ENCODE measurements around the gene SLC11A2. TPM values are rescaled to one million over a fixed set of nuclear protein-coding genes. Genes with fewer than 3 reads are reported as not detected.

The SLC11A2 gene
- total RNA-seq: 10 to 100 TPM; 36.0 to 37.4 TPM

DNA sequence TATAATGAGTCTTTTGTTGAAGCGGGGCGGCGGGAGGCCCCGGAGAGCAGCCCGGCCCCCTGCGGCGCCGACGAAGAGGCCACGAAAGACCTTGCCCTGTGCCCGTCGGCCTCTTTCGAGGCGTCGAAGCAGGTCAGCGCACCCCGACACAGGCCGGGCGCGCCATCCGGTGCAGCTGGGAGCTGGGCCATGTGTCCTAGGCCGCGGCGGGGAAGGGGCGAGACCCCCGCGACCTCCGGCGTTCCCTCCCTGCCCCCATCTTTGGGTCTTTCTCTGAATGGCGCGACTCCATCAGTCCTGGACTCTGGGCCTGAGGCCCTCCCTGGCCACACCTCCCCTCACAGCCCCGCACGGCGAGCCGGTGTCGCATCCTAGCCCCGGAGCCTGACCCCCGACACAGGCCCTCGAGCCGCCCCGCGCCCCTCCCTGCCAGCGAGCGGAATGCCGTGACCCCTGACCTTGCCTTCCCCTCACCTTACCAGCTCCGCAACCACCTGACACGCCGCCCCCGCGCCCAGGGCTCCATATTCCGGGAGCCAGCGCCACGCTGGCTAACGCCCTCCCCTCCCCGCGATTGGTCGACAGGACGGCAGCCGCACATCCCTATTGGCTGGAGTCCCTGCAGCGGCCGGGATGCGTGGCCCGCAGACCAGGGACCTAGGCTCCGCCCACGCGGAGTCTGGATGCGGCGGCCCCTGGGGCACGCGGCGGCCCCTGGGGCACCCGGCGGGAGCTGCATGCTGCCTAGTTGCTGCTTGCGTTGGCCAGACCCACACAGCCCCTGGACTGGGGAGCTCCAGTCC lies at the start of gene SLC11A2:
Gene SLC11A2 (minus strand): TSS at position 549 of the 803 bp plus-strand sequence. CDS start 15,656 bp downstream, outside the sequence.
- Mint-ChIP-seq H3K4me1 (peaks cover 53% of the 10 kb centered on the region), H3K27me3 (peaks cover 7% of the 10 kb centered on the region), H3K27ac (peak within 1 kb of the TSS; percentile 96), H3K9me3 (no peaks in the 10 kb centered on the region), H3K36me3 (ENCODE audit: low read depth) (peaks cover 3% of the 10 kb centered on the region), H3K4me3 (peak within 1 kb of the TSS; percentile 89)
- POLR2A ChIA-PET: interaction anchor here (0.6 to 1.8 kb wide), 2 partner anchors 230 to 261 kb away, joined by 5 read pairs; no protein-coding TSS in a partner anchor
- CTCF ChIA-PET: interaction anchor here (0.6 to 1.4 kb wide), 7 partner anchors 8 to 949 kb away, joined by 3 to 4 read pairs (median 3); no protein-coding TSS in a partner anchor
- peak; percentile 94 for DNase-seq

DNA sequence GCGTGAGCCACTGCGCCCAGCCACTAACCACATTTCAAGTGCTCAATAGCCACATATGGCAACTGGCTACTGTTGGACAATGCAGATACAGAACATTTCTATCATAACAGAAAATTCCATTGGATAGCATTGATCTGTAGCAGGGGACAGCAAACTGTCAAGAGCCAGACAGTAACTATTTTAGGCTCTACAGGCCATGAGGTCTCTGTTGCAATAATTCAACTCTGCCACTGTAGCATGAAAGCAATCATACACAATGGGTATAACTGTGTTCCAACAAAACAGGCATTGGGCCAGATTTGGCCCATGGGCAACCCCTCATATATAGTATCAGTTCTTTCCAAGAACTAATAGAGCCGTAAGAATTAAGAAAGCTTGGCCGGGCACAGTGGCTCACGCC lies 49.2 kb upstream of the SLC11A2 start:
- no peak overlapping the region for H3K27ac Mint-ChIP-seq
- DNase-seq: no peak
- no peaks in the 10 kb centered on the region for H3K27me3 Mint-ChIP-seq
- H3K9me3 Mint-ChIP-seq: no peaks in the 10 kb centered on the region
- H3K4me3 Mint-ChIP-seq: no peak overlapping the region
- peaks cover 24% of the 10 kb centered on the region for H3K36me3 Mint-ChIP-seq (ENCODE audit: low read depth)
- peaks cover 17% of the 10 kb centered on the region for H3K4me1 Mint-ChIP-seq
- ChIA-PET CTCF (interaction anchor here (1.3 to 2.3 kb wide), 3 partner anchors 12 to 265 kb away, joined by 3 to 8 read pairs (median 4); no protein-coding TSS in a partner anchor), POLR2A (no interaction called here)

DNA sequence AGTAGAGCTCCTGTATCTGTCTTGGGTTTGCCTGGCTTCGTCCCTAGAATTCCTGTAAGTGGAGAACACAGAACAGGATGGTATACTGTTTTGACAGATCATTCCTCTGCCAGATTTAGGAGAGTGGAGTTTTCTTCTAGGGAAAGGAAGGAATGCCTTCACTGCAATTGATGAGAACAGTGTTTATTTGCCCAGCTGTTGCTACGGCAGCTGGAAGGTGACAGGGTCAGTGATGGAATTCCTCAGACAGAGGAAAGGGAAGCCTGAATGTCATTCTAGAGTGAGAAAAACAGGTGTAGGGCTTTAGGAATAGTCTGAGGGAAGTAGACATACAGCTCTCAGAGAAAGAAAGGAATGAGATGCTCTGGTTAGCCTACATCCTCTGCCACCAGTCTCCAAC lies 45.5 kb upstream of the SLC11A2 start:
- DNase-seq: no peak
- ChIA-PET CTCF (interaction anchor here (1.3 kb wide), 1 partner anchor 11 kb away, joined by 4 read pairs; no protein-coding TSS in a partner anchor), POLR2A (no interaction called here)
- H3K27me3 Mint-ChIP-seq: no peaks in the 10 kb centered on the region
- no peak overlapping the region for H3K27ac Mint-ChIP-seq
- H3K9me3 Mint-ChIP-seq: no peaks in the 10 kb centered on the region
- H3K4me1 Mint-ChIP-seq: peaks cover 14% of the 10 kb centered on the region
- H3K36me3 Mint-ChIP-seq (ENCODE audit: low read depth): peaks cover 24% of the 10 kb centered on the region
- no peak overlapping the region for H3K4me3 Mint-ChIP-seq

DNA sequence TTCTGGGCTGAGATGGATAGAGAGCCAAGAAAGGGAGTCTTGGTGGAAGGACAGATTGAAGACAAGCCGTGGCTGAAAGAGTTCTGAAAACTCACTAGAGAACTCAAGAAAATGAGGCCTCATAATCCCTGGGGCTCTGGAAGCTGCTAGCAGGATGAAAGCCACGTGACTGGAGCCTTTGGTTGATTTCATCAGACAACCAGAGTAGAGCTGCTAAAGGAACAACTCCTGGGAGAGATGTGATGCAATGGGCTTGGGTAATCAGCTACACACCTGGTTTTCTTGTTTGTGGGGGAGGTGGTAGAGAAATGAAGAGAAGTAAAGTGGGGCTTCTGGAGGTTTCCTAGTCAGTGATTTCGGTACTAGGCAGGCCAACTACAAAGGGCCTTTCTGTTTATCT lies 43.8 kb upstream of the SLC11A2 start:
- no peaks in the 10 kb centered on the region for H3K27me3 Mint-ChIP-seq
- CTCF ChIA-PET: interaction anchor here (0.7 kb wide), 1 partner anchor 10 kb away, joined by 3 read pairs; no protein-coding TSS in a partner anchor
- no peak overlapping the region for H3K4me3 Mint-ChIP-seq
- no peaks in the 10 kb centered on the region for H3K9me3 Mint-ChIP-seq
- H3K27ac Mint-ChIP-seq: peak overlapping the region; percentile 28
- peaks cover 22% of the 10 kb centered on the region for H3K36me3 Mint-ChIP-seq (ENCODE audit: low read depth)
- no peaks in the 10 kb centered on the region for H3K4me1 Mint-ChIP-seq
- POLR2A ChIA-PET: interaction anchor here (0.6 kb wide), 1 partner anchor 13 kb away, joined by 9 read pairs; no protein-coding TSS in a partner anchor
- no peak for DNase-seq

DNA sequence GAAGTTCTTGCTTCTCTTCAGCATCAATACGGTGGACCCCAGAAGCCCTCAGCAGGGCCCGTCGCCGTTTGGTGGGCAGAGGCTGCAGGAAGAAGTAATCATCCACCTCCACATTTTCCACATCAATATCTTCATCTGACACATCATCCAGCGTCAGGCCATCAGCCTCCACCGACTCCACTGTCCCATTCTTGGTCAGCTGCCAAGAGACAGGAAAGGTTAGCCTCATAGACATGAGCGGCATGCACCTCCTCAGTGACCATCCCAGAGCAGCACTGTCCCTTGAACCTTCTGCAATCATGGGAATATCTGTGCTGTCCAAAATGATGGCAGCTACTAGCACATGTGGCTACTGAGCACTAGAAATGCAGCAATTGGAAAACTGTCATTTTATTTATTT lies 41.6 kb upstream of the SLC11A2 start:
- DNase-seq: no peak
- H3K4me1 Mint-ChIP-seq: no peaks in the 10 kb centered on the region
- H3K27me3 Mint-ChIP-seq: no peaks in the 10 kb centered on the region
- H3K9me3 Mint-ChIP-seq: no peaks in the 10 kb centered on the region
- no peak overlapping the region for H3K4me3 Mint-ChIP-seq
- ChIA-PET CTCF (no interaction called here), POLR2A (no interaction called here)
- H3K36me3 Mint-ChIP-seq (ENCODE audit: low read depth): peaks cover 21% of the 10 kb centered on the region
- no peak overlapping the region for H3K27ac Mint-ChIP-seq

DNA sequence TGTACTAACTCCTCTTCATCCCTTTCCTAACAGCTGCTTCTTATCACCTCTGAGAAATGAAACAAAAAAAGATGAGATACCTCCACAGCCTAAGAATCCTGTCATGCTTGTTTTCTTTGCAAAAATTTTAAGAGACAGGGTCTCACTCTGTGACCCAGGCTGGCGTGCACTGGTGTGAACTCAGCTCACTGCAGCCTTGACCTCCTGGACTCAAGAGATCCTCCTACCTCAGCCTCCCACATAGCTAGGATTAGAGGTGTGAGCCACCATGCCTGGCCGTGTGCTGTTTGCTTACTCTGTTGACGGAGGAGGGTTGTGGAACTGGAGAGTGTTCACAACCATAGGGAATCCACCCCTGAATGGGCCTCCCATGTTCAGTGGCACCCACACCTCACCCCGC lies 41.0 kb upstream of the SLC11A2 start:
- no peaks in the 10 kb centered on the region for H3K9me3 Mint-ChIP-seq
- H3K4me3 Mint-ChIP-seq: no peak overlapping the region
- H3K4me1 Mint-ChIP-seq: no peaks in the 10 kb centered on the region
- CTCF ChIA-PET: no interaction called here
- POLR2A ChIA-PET: no interaction called here
- H3K27me3 Mint-ChIP-seq: no peaks in the 10 kb centered on the region
- H3K27ac Mint-ChIP-seq: peak overlapping the region; percentile 36
- H3K36me3 Mint-ChIP-seq (ENCODE audit: low read depth): peaks cover 21% of the 10 kb centered on the region
- DNase-seq: no peak

DNA sequence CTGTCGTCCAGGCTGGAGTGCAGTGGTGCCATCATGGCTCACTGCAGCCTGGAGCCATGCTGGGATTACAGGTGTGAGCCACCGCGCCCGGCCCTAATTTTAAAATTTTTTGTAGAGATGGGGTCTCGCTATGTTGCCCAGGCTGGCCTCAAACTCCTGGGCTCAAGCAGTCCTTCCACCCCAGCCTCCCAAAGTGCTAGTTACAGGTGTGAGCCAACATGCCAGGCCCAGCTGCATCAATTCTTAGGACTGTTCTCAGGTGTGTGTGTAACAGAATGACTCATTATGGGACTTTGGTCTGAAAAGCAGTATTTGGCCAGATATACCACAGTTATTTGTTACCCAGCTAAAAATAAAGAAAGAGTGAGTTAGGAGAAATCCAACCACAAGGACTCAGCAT lies 39.3 kb upstream of the SLC11A2 start:
- CTCF ChIA-PET: interaction anchor here (1.7 kb wide), 1 partner anchor 11 kb away, joined by 5 read pairs; no protein-coding TSS in a partner anchor
- no peaks in the 10 kb centered on the region for H3K27me3 Mint-ChIP-seq
- no peak overlapping the region for H3K27ac Mint-ChIP-seq
- POLR2A ChIA-PET: interaction anchor here (0.6 kb wide), 1 partner anchor 247 kb away, joined by 3 read pairs; no protein-coding TSS in a partner anchor
- no peak overlapping the region for H3K4me3 Mint-ChIP-seq
- no peak for DNase-seq
- H3K36me3 Mint-ChIP-seq (ENCODE audit: low read depth): peaks cover 21% of the 10 kb centered on the region
- no peaks in the 10 kb centered on the region for H3K9me3 Mint-ChIP-seq
- no peaks in the 10 kb centered on the region for H3K4me1 Mint-ChIP-seq

DNA sequence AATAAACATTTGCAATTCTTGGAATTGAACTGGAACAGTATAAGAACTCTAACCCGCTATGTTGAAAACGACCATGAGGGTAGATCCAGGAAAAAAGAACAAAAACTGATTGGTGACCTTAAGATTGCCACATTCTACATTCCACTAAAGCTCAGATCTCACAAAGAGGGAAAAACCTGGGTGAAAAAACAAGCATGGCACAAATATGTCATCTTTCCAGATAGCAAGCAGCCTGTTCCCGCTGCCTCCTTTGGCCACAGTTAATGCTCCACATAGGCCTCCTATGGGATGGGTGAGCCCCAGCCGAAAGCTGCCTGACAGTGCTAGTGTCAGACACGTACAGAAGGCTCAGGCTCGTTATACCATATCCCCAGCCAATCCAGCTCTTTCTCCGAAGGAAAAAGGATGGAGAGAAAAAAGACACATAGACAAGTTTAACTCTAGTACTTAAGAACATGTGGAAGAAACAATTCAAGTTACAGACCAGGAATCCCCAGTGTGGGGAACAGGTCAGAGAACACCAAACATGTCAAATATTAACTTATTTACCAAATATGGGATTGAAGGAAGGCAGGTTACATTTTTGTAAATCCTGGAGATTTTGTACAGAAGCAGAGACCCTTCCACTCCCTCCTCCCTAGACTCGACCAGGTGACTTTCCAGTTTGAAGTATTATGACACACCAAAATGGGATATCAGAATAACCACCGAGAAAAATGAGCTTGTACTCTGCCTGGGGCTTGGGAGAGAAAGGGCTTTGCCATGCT lies 36.6 kb upstream of the SLC11A2 start:
- ChIA-PET CTCF (interaction anchor here (0.7 to 1.8 kb wide), 6 partner anchors 8 to 37 kb away, joined by 3 to 8 read pairs (median 4); no protein-coding TSS in a partner anchor), POLR2A (no interaction called here)
- Mint-ChIP-seq H3K4me1 (no peaks in the 10 kb centered on the region), H3K36me3 (ENCODE audit: low read depth) (peaks cover 33% of the 10 kb centered on the region), H3K9me3 (no peaks in the 10 kb centered on the region), H3K4me3 (no peak overlapping the region), H3K27me3 (no peaks in the 10 kb centered on the region), H3K27ac (no peak overlapping the region)
- DNase-seq: no peak

DNA sequence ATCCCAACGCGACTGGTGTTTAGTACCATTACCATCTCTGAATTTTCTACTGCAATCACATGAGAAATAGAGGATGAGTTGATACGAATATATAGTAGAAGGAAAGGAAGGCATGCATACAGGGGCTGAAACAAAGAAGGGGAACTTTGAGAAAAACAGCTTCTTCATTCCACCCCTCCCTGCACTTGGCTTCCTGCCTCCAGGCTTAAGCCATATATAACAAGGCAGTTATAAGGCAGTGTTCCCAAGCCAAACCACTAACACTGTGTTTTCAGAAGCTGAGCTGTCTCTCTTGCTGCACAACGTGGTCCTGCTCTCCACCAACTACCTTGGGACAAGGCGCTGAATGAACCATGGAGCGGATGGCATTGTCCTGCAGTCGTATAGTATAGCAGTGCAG lies 32.9 kb upstream of the SLC11A2 start:
- ChIA-PET CTCF (interaction anchor here (0.6 to 1.3 kb wide), 2 partner anchors 33 to 102 kb away, joined by 3 to 4 read pairs; partner anchors contain the start of gene SLC11A2), POLR2A (no interaction called here)
- H3K27ac Mint-ChIP-seq: no peak overlapping the region
- H3K4me1 Mint-ChIP-seq: peaks cover 2% of the 10 kb centered on the region
- no peaks in the 10 kb centered on the region for H3K27me3 Mint-ChIP-seq
- DNase-seq: no peak
- no peak overlapping the region for H3K4me3 Mint-ChIP-seq
- peaks cover 41% of the 10 kb centered on the region for H3K36me3 Mint-ChIP-seq (ENCODE audit: low read depth)
- no peaks in the 10 kb centered on the region for H3K9me3 Mint-ChIP-seq

DNA sequence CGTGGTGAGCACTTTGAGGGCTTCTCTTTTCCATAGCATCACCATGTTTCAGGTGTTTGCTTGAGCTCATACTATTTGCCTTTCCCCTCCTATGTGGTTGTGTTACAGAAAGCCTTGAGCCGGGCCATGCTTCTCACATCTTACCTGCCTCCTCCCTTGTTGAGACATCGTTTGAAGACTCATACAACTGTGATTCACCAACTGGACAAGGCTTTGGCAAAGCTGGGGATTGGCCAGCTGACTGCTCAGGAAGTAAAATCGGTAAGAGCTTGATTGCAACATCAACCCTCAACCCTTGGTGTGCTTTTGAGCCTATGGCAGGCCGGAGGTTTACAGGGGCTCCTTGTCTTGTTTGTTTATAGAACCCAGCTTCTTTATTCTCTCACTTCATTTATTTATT lies 30.1 kb upstream of the SLC11A2 start:
- H3K36me3 Mint-ChIP-seq (ENCODE audit: low read depth): peaks cover 53% of the 10 kb centered on the region
- POLR2A ChIA-PET: no interaction called here
- no peaks in the 10 kb centered on the region for H3K27me3 Mint-ChIP-seq
- peaks cover 8% of the 10 kb centered on the region for H3K4me1 Mint-ChIP-seq
- H3K4me3 Mint-ChIP-seq: no peak overlapping the region
- peak overlapping the region; percentile 25 for H3K27ac Mint-ChIP-seq
- no peak for DNase-seq
- no peaks in the 10 kb centered on the region for H3K9me3 Mint-ChIP-seq
- CTCF ChIA-PET: interaction anchor here (1.3 kb wide), 1 partner anchor 18 kb away, joined by 4 read pairs; no protein-coding TSS in a partner anchor

DNA sequence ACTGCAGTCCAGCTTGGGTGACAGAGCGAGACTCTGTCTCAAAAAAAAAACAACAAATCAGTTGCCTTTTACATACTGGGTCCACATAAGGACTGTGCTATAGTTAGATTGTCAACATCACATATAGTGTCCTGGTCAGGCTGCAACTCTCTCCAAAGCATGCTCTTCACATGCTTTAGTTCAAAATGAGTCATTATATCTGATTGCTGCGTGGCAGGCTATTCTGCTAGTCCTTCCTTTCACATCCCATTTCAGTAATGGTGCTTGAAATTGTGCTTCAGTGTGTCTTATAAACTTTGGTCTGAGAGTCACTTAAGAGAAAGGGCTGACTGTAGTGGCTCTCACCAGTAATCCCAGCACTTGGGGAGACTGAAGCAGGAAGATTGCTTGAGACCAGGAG lies 28.9 kb upstream of the SLC11A2 start:
- no peak overlapping the region for H3K4me3 Mint-ChIP-seq
- no peak overlapping the region for H3K27ac Mint-ChIP-seq
- H3K9me3 Mint-ChIP-seq: no peaks in the 10 kb centered on the region
- H3K27me3 Mint-ChIP-seq: no peaks in the 10 kb centered on the region
- DNase-seq: no peak
- ChIA-PET CTCF (interaction anchor here (0.6 to 1.6 kb wide), 3 partner anchors 9 to 92 kb away, joined by 3 to 5 read pairs (median 3); no protein-coding TSS in a partner anchor), POLR2A (no interaction called here)
- peaks cover 50% of the 10 kb centered on the region for H3K36me3 Mint-ChIP-seq (ENCODE audit: low read depth)
- H3K4me1 Mint-ChIP-seq: peaks cover 11% of the 10 kb centered on the region

DNA sequence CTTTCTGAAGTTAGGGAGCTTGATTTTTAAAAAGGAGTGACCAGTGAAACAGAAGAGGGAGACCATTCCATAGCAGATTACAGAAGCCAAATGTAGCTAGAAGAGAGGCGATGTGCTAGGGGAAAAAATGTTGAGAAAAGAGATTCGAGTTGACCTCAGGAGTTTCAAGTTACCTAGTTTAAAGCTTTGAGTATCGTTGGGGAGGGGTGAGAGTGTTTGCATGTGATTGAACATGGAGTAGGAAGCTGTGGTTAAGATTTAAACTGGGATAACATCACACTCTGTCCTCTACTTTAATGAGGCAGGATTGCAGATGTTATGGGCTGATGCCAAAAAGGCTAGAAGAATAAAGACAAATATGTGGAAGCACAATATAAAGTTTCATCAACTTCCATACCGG lies 25.6 kb upstream of the SLC11A2 start:
- Mint-ChIP-seq H3K4me1 (peaks cover 33% of the 10 kb centered on the region), H3K4me3 (no peak overlapping the region), H3K27me3 (no peaks in the 10 kb centered on the region), H3K9me3 (no peaks in the 10 kb centered on the region), H3K36me3 (ENCODE audit: low read depth) (peaks cover 32% of the 10 kb centered on the region), H3K27ac (no peak overlapping the region)
- ChIA-PET POLR2A (no interaction called here), CTCF (interaction anchor here (1.5 to 1.6 kb wide), 2 partner anchors 11 to 31 kb away, joined by 4 read pairs; partner anchors contain the start of gene CSRNP2)
- no peak for DNase-seq

All from activated CD4-positive, alpha-beta T cell treated with anti-CD3 and anti-CD28 coated beads, Interleukin-2, amount 10 ng/mL, durations not matched to agents 7 days and 5 days (primary cell).